Smooth muscle cell of trachea (primary cell): Measurements from ENCODE around the gene PIEZO1. TPM values are rescaled to one million over a fixed set of nuclear protein-coding genes. Genes with fewer than 3 reads are reported as not detected.

ENCODE experiments used
- total RNA-seq: library from RNA; depleted of rRNA; stranded (reverse); fragments of >200 nt; gene quantifications from 2 replicates; pipeline ENCODE4 v1.2.1, GENCODE V29; 2014

PIEZO1 gene
- 215 and 304 TPM in 2 replicates for total RNA-seq

DNA sequence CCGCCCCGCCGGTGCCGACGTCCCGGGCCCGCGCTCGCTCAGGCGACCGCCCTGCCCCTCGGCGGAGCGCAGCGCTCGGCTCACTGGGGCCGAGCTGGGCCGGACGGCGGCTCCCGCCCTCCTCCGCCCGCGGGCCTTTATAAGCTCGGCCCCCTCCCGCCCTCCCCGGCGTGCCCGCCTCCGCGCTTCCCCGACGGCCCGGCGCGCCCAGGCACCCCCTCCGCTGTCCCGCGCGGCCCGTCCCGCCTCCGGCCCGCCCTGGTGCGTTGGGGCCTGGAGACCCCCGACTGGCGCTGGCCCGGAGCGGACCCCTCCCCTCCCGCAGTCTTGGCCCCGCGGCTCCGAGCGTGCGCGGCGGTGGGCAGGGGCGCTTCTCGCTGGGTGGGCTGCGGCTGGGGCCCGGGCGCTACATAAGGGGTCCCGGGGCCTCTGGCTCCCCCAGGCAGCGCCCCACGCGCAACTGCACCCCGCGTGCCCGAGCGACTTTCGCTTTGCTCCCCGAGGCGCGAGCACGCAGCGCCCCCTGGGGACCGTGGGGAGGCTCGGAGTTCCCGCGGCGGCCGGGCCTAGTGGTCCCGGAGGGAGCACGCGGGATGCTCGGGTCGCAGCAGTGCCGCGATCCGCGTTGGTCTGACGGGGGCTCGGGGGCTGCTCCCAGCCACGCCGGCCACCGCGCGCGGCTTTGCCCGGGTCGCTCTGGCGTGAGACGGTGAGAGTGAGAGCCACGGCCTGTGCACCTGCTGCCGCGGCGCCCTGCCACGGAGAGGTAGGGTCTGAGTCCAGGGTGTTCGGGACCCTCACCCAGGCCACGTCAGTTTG, at the start of gene PIEZO1:
TSS of gene PIEZO1 (minus strand) at position 115 of the 819 bp plus-strand sequence. CDS start 256 bp downstream, outside the sequence.

DNA sequence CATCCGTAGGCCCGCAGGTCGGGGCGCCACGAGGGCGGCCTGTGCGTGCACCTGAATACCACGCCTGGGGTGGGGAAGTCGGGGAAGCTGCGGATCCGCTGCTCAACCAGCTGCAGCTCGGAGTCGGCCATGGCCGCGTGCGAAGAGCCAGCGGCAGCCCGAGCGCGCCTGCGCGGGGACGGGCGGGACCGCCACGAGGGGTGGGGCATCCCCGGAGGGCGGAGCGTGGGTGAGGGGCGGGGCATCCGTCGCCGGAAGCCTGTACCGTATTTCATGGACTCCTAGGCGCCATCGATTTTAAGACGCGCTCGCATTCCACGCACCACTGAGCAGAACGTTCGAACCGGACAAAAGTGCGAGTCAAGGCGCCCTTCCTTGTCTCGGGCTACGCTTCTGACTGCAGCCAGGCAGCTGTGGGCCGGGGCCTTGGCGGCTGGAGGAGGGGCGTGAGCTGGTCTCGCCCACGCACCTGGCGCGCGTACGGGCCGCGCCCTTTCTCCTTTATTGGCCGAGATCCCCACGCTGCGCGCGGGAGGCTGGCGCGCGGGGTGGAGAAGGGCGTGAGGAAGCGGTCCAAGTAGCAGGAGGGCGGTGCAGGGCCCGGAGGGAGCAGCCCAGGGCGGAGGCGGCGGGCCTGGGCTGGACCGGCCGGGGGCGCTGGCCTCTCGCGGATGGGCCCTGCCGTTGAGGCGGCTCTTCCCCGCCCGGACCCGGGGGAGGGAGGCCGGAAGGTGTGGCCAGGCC, 26.9 kb upstream of the PIEZO1 start, which contains the start of gene APRT:
TSS of gene APRT (minus strand) at position 160 of the 744 bp plus-strand sequence. CDS start at position 131, 29 bp downstream.

DNA sequence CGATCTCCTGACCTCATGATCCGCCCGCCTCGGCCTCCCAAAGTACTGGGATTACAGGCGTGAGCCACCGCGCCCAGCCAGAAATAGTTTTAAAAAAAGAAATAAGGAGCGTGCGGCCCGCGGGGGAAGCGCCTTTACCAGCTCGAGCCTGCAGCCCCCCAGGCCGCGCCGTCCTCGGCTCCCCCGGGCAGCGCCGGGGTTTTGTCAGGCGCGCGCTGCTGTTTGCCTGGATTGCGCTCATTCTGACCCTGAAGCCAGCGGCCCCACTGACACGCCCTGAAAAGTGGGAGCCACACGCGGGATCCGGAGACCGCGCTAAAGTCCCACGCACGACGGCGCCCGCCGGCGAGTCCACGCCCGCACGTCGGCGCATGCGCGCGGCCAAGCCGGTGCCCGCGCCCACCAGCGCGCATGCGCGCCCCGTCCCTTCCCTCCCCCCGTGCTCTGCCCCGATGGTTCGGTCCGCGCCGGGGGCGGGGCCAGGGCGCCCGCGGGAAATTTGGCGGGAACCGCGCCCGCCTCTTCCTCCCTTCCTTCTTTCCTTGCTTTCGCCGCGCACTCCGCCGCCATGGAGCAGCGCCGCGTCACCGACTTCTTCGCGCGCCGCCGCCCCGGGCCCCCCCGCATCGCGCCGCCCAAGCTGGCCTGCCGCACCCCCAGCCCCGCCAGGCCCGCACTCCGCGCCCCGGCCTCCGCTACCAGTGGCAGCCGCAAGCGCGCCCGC, 18.4 kb upstream of the PIEZO1 start, which contains the start of gene CDT1:
TSS of gene CDT1 (plus strand) at position 526 of the 724 bp plus-strand sequence. CDS start at position 569, 43 bp downstream.

DNA sequence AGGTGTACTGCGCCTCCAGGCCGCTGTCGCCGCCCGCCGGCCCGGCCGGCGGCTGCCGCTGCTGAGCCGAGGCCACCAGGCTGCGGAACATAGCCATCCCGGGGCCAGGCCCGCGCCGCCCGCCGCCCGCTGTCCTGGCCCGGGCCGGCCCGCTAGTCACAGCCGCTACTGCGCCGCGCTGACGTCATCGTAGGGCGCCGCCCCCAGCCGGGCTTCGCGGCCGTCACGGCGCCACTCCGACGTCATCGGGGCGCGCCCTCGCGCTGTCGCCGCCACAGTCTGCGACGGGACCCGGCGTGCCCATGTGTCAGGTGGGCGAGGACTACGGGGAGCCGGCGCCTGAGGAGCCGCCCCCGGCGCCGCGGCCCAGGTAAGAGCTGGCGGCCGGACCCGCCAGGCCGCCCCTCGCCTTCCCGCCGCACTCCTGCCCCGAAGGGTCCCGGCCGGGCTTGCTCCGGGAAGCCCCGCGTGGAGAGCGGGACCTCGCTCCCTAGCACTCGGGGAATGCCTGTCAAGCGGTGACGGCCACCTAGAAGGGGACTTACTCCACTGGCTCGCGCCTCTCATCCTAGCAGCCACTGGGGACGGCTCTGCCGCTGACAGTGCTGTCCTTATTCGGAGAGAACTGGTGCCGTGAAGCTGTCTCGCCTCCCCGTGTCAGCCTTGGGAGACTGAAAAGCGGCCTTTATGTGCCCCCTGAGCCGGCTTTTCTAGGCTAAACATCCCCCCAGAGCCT, 78.6 kb downstream of the PIEZO1 start, which contains the start of the genes CTU2 and RNF166:
TSS of gene CTU2 (plus strand) at position 275 of the 736 bp plus-strand sequence. CDS start at position 303, 28 bp downstream.
TSS of gene RNF166 (minus strand) at position 180 of the 736 bp plus-strand sequence. CDS start at position 97, 83 bp downstream.

GRCh38 chr16:88686439-88687253, 98.4 kb downstream of the PIEZO1 start, which contains the start of gene SNAI3:
TSS of gene SNAI3 (minus strand) at chr16:88686507. CDS start at chr16:88686406, 101 bp downstream.

Other genes starting within 250 kb of the PIEZO1 start
- gene ZC3H18, start 214.8 kb downstream of the PIEZO1 start, total RNA-seq: 13.1 and 13.2 TPM in 2 replicates
- gene IL17C, start 146.6 kb downstream of the PIEZO1 start, total RNA-seq: not detected in 2 replicates
- gene CYBA, start 134.2 kb downstream of the PIEZO1 start, total RNA-seq: 206 and 327 TPM in 2 replicates
- gene MVD, start 122.1 kb downstream of the PIEZO1 start, total RNA-seq: 68.3 and 118 TPM in 2 replicates
- gene SNAI3, start 98.7 kb downstream of the PIEZO1 start, total RNA-seq: 0.33 TPM in 1 of 2 replicates, not detected in the other
- gene RNF166, start 78.8 kb downstream of the PIEZO1 start, total RNA-seq: 7.3 and 18.4 TPM in 2 replicates
- gene CTU2, start 78.7 kb downstream of the PIEZO1 start, total RNA-seq: 11.5 and 16.7 TPM in 2 replicates
- 3.3 and 10.9 TPM in 2 replicates for gene CDT1, start 18.6 kb upstream of the PIEZO1 start, total RNA-seq
- 90.6 and 121 TPM in 2 replicates for gene APRT, start 26.7 kb upstream of the PIEZO1 start, total RNA-seq
- gene GALNS, start 71.7 kb upstream of the PIEZO1 start, total RNA-seq: 34.9 and 57.7 TPM in 2 replicates
- gene TRAPPC2L, start 71.9 kb upstream of the PIEZO1 start, total RNA-seq: 49.8 and 62.8 TPM in 2 replicates
- not detected in 2 replicates for gene PABPN1L, start 81.4 kb upstream of the PIEZO1 start, total RNA-seq
- gene CBFA2T3, start 192.0 kb upstream of the PIEZO1 start, total RNA-seq: 0.17 TPM in 1 of 2 replicates, not detected in the other